OCI-LY7 (cell line): Measurements from ENCODE around the gene UFC1. TPM values are rescaled to one million over a fixed set of nuclear protein-coding genes. Genes with fewer than 3 reads are reported as not detected.

Source experiments
- BruUV-seq: library from RNA; stranded (reverse); fragments of 400-500 nt; replicated peaks from 2 replicates; lab custom pipeline; 2021; lab: Mats Ljungman, UMichigan
- CTCF ChIA-PET: fragments of 300-600 bp; sonication (Branson Sonifier 250); formaldehyde crosslinking; loops from one replicate; lab custom pipeline; 2022; ENCODE audit warnings: antibody characterized with exemption; ENCODE audit not compliant: unreplicated experiment; lab: Charles Lee
- POLR2A ChIA-PET: fragments of 300-600 bp; sonication (Branson Sonifier 250); formaldehyde crosslinking; loops from one replicate; lab custom pipeline; 2022; ENCODE audit warnings: antibody characterized with exemption; lab: Charles Lee
- DNase-seq: peaks from one replicate; pipeline ENCODE4 v3.0.0-alpha.2; 2015; ENCODE audit warnings: low spot score
- H2AFZ ChIP-seq: fragments of 200-600 bp; sonication (generic), shearing (Covaris generic); 2 replicates; pipeline ENCODE4 v1.6.1; 2014; ENCODE audit warnings: mild to moderate bottlenecking, antibody characterized with exemption, low read length, moderate library complexity
- H3K27ac ChIP-seq: fragments of 200-600 bp; sonication (generic); 2 replicates; pipeline ENCODE4 v1.5.1; 2014; ENCODE audit warnings: mixed run types, low read depth, mild to moderate bottlenecking, moderate library complexity, low read length, inconsistent platforms; ENCODE audit not compliant: poor library complexity, severe bottlenecking
- H3K36me3 ChIP-seq: fragments of 200-600 bp; sonication (generic); 2 replicates; pipeline ENCODE4 v1.6.1; 2014; ENCODE audit warnings: mild to moderate bottlenecking, antibody characterized with exemption, low read length, moderate library complexity, mixed read lengths; ENCODE audit not compliant: insufficient read depth
- H3K4me1 ChIP-seq: fragments of 200-600 bp; sonication (generic); 2 replicates; pipeline ENCODE4 v1.5.1; 2014; ENCODE audit warnings: mild to moderate bottlenecking, low read length; ENCODE audit not compliant: insufficient read depth, poor library complexity, severe bottlenecking
- H3K4me2 ChIP-seq: fragments of 200-600 bp; sonication (generic); 2 replicates; pipeline ENCODE4 v1.6.1; 2014; ENCODE audit warnings: mild to moderate bottlenecking, low read length
- H3K4me3 ChIP-seq: fragments of 200-600 bp; sonication (generic); 2 replicates; pipeline ENCODE4 v1.5.1; 2014; ENCODE audit warnings: mild to moderate bottlenecking, low read depth, low read length; ENCODE audit not compliant: poor library complexity, severe bottlenecking
- H3K79me2 ChIP-seq: fragments of 200-600 bp; sonication (generic); 2 replicates; pipeline ENCODE4 v1.6.1; 2016; ENCODE audit warnings: low read depth, mild to moderate bottlenecking, low read length, moderate library complexity, mixed read lengths; ENCODE audit not compliant: insufficient read depth
- H3K9me2 ChIP-seq: fragments of 200-600 bp; sonication (generic); 2 replicates; pipeline ENCODE4 v1.6.1; 2016; ENCODE audit warnings: mild to moderate bottlenecking, low read length, mixed read lengths; ENCODE audit not compliant: insufficient read depth
- H3K9me3 ChIP-seq: fragments of 200-600 bp; sonication (generic); 2 replicates; pipeline ENCODE4 v1.6.1; 2014; ENCODE audit warnings: mild to moderate bottlenecking, mixed run types, low read length, mixed read lengths
- H4K20me1 ChIP-seq: fragments of 200-600 bp; sonication (generic); 2 replicates; pipeline ENCODE4 v1.6.1; 2014; ENCODE audit warnings: mild to moderate bottlenecking, antibody characterized with exemption, low read length, moderate library complexity, mixed read lengths; ENCODE audit not compliant: insufficient read depth
- CTCF ChIP-seq: fragments of 200-600 bp; sonication (generic); conservative IDR thresholded peaks from 2 replicates; pipeline ENCODE4 v1.5.1; 2014; ENCODE audit warnings: mild to moderate bottlenecking, antibody characterized with exemption, low read length, moderate library complexity, mixed read lengths
- EZH2phosphoT487 ChIP-seq: fragments of 200-600 bp; sonication (generic); IDR thresholded peaks from 2 replicates; pipeline ENCODE4 v1.6.1; 2018; ENCODE audit warnings: low read depth, borderline replicate concordance, mild to moderate bottlenecking, mixed run types, antibody characterized with exemption, low read length, moderate library complexity, mixed read lengths
- intact Hi-C: fragments of 100-400 bp; cut with micrococcal nuclease; formaldehyde crosslinking; loops from one replicate; pipeline ENCODE4 v1.10.0; 2022; ENCODE audit not compliant: unreplicated experiment
- total RNA-seq, 2 experiments: library from RNA; depleted of rRNA in 1 of 2; stranded (reverse); fragments of >200 nt in 1 of 2; shearing (Covaris generic) in 1 of 2; gene quantifications; 2 replicates each; pipeline ENCODE4 v1.2.3, GENCODE V29; 2014 to 2022

The UFC1 gene
- total RNA-seq, 2 experiments from 2014 or later = 61.2 to 80.9 TPM

GRCh38 chr1:161188381-161188780 is 34.6 kb downstream of the UFC1 start:
- Histone ChIP-seq H4K20me1 (no peaks in the 10 kb centered on the region), H3K9me2 (no peaks in the 10 kb centered on the region), H3K4me2 (no peak overlapping the region), H3K27ac (no peak overlapping the region), H3K36me3 (no peaks in the 10 kb centered on the region), H3K79me2 (no peaks in the 10 kb centered on the region), H3K4me3 (no peak overlapping the region), H2AFZ (no peak overlapping the region), H3K9me3 (no peaks in the 10 kb centered on the region), H3K4me1 (peaks cover 54% of the 10 kb centered on the region)
- no peak for DNase-seq
- intact Hi-C loops = no loop called here
- ChIA-PET POLR2A (interaction anchor here (0.6 to 3.5 kb wide), 2 partner anchors 13 to 22 kb away, joined by 3 to 17 read pairs; partner anchors contain the start of genes NDUFS2 and PPOX), CTCF (no interaction called here)
- no TSS peak for BruUV-seq
- TF ChIP-seq EZH2phosphoT487 (no peak), CTCF (no peak)

- Histone ChIP-seq H3K4me2 (no peak overlapping the region), H4K20me1 (no peaks in the 10 kb centered on the region), H3K27ac (no peak overlapping the region), H2AFZ (no peak overlapping the region), H3K9me2 (no peaks in the 10 kb centered on the region), H3K36me3 (no peaks in the 10 kb centered on the region), H3K4me1 (peaks cover 48% of the 10 kb centered on the region), H3K9me3 (no peaks in the 10 kb centered on the region), H3K79me2 (no peaks in the 10 kb centered on the region), H3K4me3 (no peak overlapping the region)
- intact Hi-C loops = no loop called here
- DNase-seq = no peak
- ChIA-PET CTCF (no interaction called here), POLR2A (no interaction called here)
- BruUV-seq = no TSS peak
- TF ChIP-seq EZH2phosphoT487 (no peak), CTCF (no peak)
These were observed 35.3 kb downstream of the UFC1 start for GRCh38 chr1:161189036-161189435.

GRCh38 chr1:161190962-161191521 is 37.3 kb downstream of the UFC1 start:
- H3K4me3 ChIP-seq = no peak overlapping the region
- intact Hi-C loops = loop anchor here (5.0 kb wide), 1 partner anchor 191 kb away; no protein-coding TSS in a partner anchor
- DNase-seq = no peak
- H2AFZ ChIP-seq = no peak overlapping the region
- H3K79me2 ChIP-seq = no peaks in the 10 kb centered on the region
- no peaks in the 10 kb centered on the region for H3K9me2 ChIP-seq
- no peak overlapping the region for H3K4me2 ChIP-seq
- H3K27ac ChIP-seq = no peak overlapping the region
- ChIA-PET CTCF (interaction anchor here (1.2 to 1.9 kb wide), 3 partner anchors 9 to 35 kb away, joined by 5 to 10 read pairs (median 7); partner anchors contain the start of genes NDUFS2 and TOMM40L), POLR2A (interaction anchor here (1.0 to 2.2 kb wide), 5 partner anchors 8 to 35 kb away, joined by 3 to 5 read pairs (median 5); partner anchors contain the start of genes B4GALT3 and TOMM40L)
- no peaks in the 10 kb centered on the region for H3K9me3 ChIP-seq
- peaks cover 45% of the 10 kb centered on the region for H3K4me1 ChIP-seq
- no peaks in the 10 kb centered on the region for H3K36me3 ChIP-seq
- no TSS peak for BruUV-seq
- H4K20me1 ChIP-seq = no peaks in the 10 kb centered on the region
- TF ChIP-seq CTCF (no peak), EZH2phosphoT487 (no peak)
